Heart left ventricle (tissue), 16 donors: Measurements from ENCODE around the gene CDK4. TPM values are rescaled to one million over a fixed set of nuclear protein-coding genes. Genes with fewer than 3 reads are reported as not detected.

Experiments used
- ATAC-seq, 4 donors: fragments of 200-7000 bp; cut with Tn5 transposase; one replicate each; pipeline ENCODE4 v1.9.1; 2020 to 2022; ENCODE audit warnings: moderate library complexity in 4 of 4, mild to moderate bottlenecking in 3 of 4, moderate number of reproducible peaks in 1 of 4
- DNase-seq, 5 donors: peaks; one replicate each; pipeline ENCODE4 v3.0.0-alpha.2; 2020
- H3K27ac ChIP-seq, 12 donors: fragments of 200-600 bp; sonication (generic) in 4 of 12; one replicate each; pipeline versions ENCODE4 v1.5.0 to v1.8.0; 2016 to 2022; ENCODE audit warnings: mild to moderate bottlenecking in 2 of 12
- H3K27me3 ChIP-seq, 9 donors: fragments of 200-600 bp; sonication (generic) in 2 of 9; one replicate each; pipeline versions ENCODE4 v1.5.1 to v1.8.0; 2016 to 2022; ENCODE audit warnings: mild to moderate bottlenecking in 3 of 9
- H3K36me3 ChIP-seq, 9 donors: fragments of 200-600 bp; sonication (generic) in 2 of 9; one replicate each; pipeline versions ENCODE4 v1.5.0 to v1.8.0; 2018 to 2022; ENCODE audit warnings: mild to moderate bottlenecking in 2 of 9
- H3K4me1 ChIP-seq, 12 donors: fragments of 200-600 bp; sonication (generic) in 4 of 12; one replicate each; pipeline versions ENCODE4 v1.5.0 to v1.8.0; 2016 to 2022; ENCODE audit warnings: mild to moderate bottlenecking in 3 of 12
- H3K4me3 ChIP-seq, 12 donors: fragments of 200-600 bp; sonication (generic) in 4 of 12; one replicate each; pipeline versions ENCODE4 v1.5.0 to v1.8.0; 2017 to 2022; ENCODE audit warnings: mild to moderate bottlenecking in 9 of 12, moderate library complexity in 4 of 12
- H3K9me3 ChIP-seq, 12 donors: fragments of 200-600 bp; sonication (generic) in 4 of 12; one replicate each; pipeline versions ENCODE4 v1.5.0 to v1.8.0; 2016 to 2022; ENCODE audit warnings: mild to moderate bottlenecking in 1 of 12
- CTCF ChIP-seq, 12 donors: fragments of 200-600 bp; sonication (generic) in 4 of 12; IDR thresholded peaks; one replicate each; pipeline versions ENCODE4 v1.5.0 to v1.8.0; 2018 to 2022; ENCODE audit warnings: antibody characterized with exemption in 12 of 12, mild to moderate bottlenecking in 5 of 12
- POLR2A ChIP-seq, 2 donors: fragments of 450-650 bp; IDR thresholded peaks; one replicate each; pipeline ENCODE4 v1.6.1; 2017; ENCODE audit warnings: antibody characterized with exemption in 2 of 2, mild to moderate bottlenecking in 2 of 2, moderate library complexity in 2 of 2
- WGBS, 4 donors: extraction: QIAGEN DNeasy Blood & Tissue Kit in 2 of 4; methylation state at CpG; one replicate each; pipeline versions ENCODE4 v1.1.5 to v1.1.7; 2013 to 2018; 5-methylcytosine and 5-hydroxymethylcytosine counted together
- intact Hi-C, 10 donors: fragments of 100-400 bp; cut with DNase I; formaldehyde crosslinking; loops; one replicate each; pipeline versions ENCODE4 v1.11.1 to v1.14.2; 2022
- polyA plus RNA-seq, 2 donors: library from polyadenylated mRNA; stranded (reverse); fragments of 200-250 nt; gene quantifications; one replicate each; pipeline ENCODE4 v1.2.3, GENCODE V29; 2013
- total RNA-seq, 9 donors: library from RNA; depleted of rRNA in 2 of 9; stranded (reverse); fragments of >200 nt in 2 of 9; fragmentation: NEBNext Ultra II Directional in 3 of 9; extraction: Animal tissue kit (Norgen Biotek cat#: 25700) in 3 of 9; gene quantifications; one replicate each; pipeline versions ENCODE4 v1.1.0 to v1.2.4, GENCODE V29; 2016 to 2023
- donor health status: ischemic (EF 13 %, LVEDD 7.1; RV severe dilation, severe dysfunction).
- donor health status: healthy with polysubstance abuse.
- donor health status: DM: no; HTN: yes; CAD: no.
- donor health status: DM: no; HTN: no; CAD: no.
- donor health status: ischemic (EF 25% LVEDD 6.9; RV normal size, moderate dysfunction).
- donor health status: ischemic (EF 25% LVEDD 5.7; RV mildly dilated, moderate dysfunction).
- donor health status: healthy.
- donor health status: DM: yes; HTN: yes; CAD: no.
- donor health status: ischemic (EF 35%, LVEDD 5.7; RV mildly dilated, moderate dysfunction).
- donor health status: nonischemic (EF 11% LVEDD 7.7; RV severe dilation, severe dysfunction).
- donor health status: DM: yes; HTN: yes; CAD: no.
- donor health status: PGD.
- donor health status: ischemic (EF 29% LVEDD 5.4; RV normal size, mild dysfunction).
- donor health status: nonischemic (EF 23%, LVEDD 6.1; RV moderate dilation, normal function).

Gene CDK4
- total and polyA plus RNA-seq, 11 donors: 23.4 to 81.9 (median 50.2) TPM

- Histone ChIP-seq H3K4me1 (peaks cover 0 to 44% (median 29%) of the 10 kb centered on the region in 12 donors), H3K27me3 (no peaks in the 10 kb centered on the region), H3K36me3 (peaks cover 0 to 50% (median 46%) of the 10 kb centered on the region in 9 donors), H3K27ac (peak overlapping the region in 10 of 12 donors; percentile 79 to 96 (median 91)), H3K4me3 (peak overlapping the region in 11 of 12 donors; percentile 62 to 89 (median 76)), H3K9me3 (no peaks in the 10 kb centered on the region)
- intact Hi-C loops: loop anchor here in 1 of 10 donors (5.0 kb wide), 1 partner anchor 58 kb away; the partner anchor contains the start of gene OS9
- 83 to 88% (median 87%) methylated on average over 13 to 15 of the region's 15 CpGs for WGBS, 4 donors
- ATAC-seq (no peak), DNase-seq (no peak)
- TF ChIP-seq POLR2A (IDR thresholded peaks at IDR 0.05) (no peak), CTCF (IDR thresholded peaks at IDR 0.05) (no peak)
Measured at GRCh38 chr12:57750561-57751431, 1.3 kb downstream of the CDK4 start.

GRCh38 chr12:57749061-57749460, 3.0 kb downstream of the CDK4 start:
- ATAC-seq (no peak), DNase-seq (no peak)
- no peak overlapping the region for H3K27ac ChIP-seq
- intact Hi-C loops: no loop called here
- 88 to 93% (median 90%) methylated on average over 4 to 5 of the region's 5 CpGs for WGBS, 4 donors
- peaks cover 0 to 50% (median 46%) of the 10 kb centered on the region in 9 donors for H3K36me3 ChIP-seq
- peaks cover 2 to 46% (median 28%) of the 10 kb centered on the region in 12 donors for H3K4me1 ChIP-seq
- H3K9me3 ChIP-seq: no peaks in the 10 kb centered on the region
- TF ChIP-seq CTCF (IDR thresholded peaks at IDR 0.05) (no peak), POLR2A (IDR thresholded peaks at IDR 0.05) (no peak)
- no peaks in the 10 kb centered on the region for H3K27me3 ChIP-seq
- no peak overlapping the region for H3K4me3 ChIP-seq

GRCh38 chr12:57746025-57746424, 6.1 kb downstream of the CDK4 start:
- H3K9me3 ChIP-seq: no peaks in the 10 kb centered on the region
- WGBS, 4 donors: 86 to 91% (median 89%) methylated on average over 3 of the region's 3 CpGs
- DNase-seq (no peak), ATAC-seq (no peak)
- peaks cover 0 to 50% (median 46%) of the 10 kb centered on the region in 9 donors for H3K36me3 ChIP-seq
- no peak for TF ChIP-seq CTCF (IDR thresholded peaks at IDR 0.05)
- H3K27ac ChIP-seq: peak overlapping the region in 9 of 12 donors; percentile 91 to 98 (median 97)
- H3K4me3 ChIP-seq: peak overlapping the region in 8 of 12 donors; percentile 75 to 97 (median 86)
- intact Hi-C loops: no loop called here
- H3K27me3 ChIP-seq: peaks cover 0 to 4% (median 0%) of the 10 kb centered on the region in 9 donors
- peaks cover 2 to 43% (median 16%) of the 10 kb centered on the region in 12 donors for H3K4me1 ChIP-seq

- H3K36me3 ChIP-seq: peaks cover 0 to 45% (median 41%) of the 10 kb centered on the region in 9 donors
- DNase-seq (no peak), ATAC-seq (peak; percentile 1 to 6 (median 2))
- intact Hi-C loops: no loop called here
- H3K4me3 ChIP-seq: peak overlapping the region; percentile 65 to 97 (median 84)
- H3K9me3 ChIP-seq: no peaks in the 10 kb centered on the region
- peaks cover 0 to 9% (median 0%) of the 10 kb centered on the region in 9 donors for H3K27me3 ChIP-seq
- WGBS, 4 donors: 36 to 39% (median 38%) methylated on average over 8 of the region's 8 CpGs
- peaks cover 0 to 43% (median 13%) of the 10 kb centered on the region in 12 donors for H3K4me1 ChIP-seq
- H3K27ac ChIP-seq: peak overlapping the region; percentile 91 to 98 (median 97)
- TF ChIP-seq POLR2A (IDR thresholded peaks at IDR 0.05) (no peak), CTCF (IDR thresholded peaks at IDR 0.05) (no peak)
Measured at GRCh38 chr12:57745485-57745881, 6.6 kb downstream of the CDK4 start.
